ENCODE results near the gene ACTR2.

DNA sequence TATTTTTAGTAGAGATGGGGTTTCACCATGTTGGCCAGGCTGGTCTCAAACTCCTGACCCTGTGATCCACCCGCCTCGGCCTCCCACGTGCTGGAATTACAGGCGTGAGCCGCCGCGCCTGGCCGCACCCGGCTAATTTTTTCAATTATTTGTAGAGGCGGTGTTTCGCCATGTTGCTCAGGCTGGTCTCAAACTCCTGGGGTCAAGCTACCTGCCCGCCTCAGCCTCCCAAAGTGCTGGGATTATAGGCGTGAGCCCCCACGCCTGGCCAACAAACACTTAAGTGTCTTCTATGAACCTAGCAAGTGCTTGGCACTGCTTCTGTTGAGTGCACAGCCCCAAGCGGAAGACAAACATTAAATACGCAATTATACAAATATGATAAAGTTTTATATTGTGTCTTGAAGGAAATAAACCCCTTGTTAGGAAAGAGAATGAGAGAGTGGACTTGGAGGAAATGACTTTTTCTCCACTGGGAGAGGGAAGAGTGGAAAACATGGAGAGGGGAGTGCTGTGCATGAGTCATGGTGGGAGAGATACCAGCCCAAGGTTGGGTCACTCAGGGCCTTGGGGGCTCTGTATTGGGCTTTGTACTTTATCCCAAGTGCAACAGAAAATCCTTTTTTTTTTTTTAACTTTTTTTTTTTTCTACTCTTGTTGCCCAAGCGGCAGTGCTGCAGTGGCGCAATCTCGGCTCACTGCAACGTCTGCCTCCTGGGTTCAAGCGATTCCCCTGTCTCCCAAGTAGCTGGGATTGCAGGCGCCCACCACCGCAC is 41.4 kb upstream of the ACTR2 start:
- TF ChIP-seq CTCF (IDR thresholded peaks at IDR 0.05 in 4 of 5, conservative IDR thresholded peaks at IDR 0.05 in 1 of 5) (no peak), POLR2A (IDR thresholded peaks at IDR 0.05) (no peak)

Data from gastrocnemius medialis (tissue), 4 donors.